Measurements from ENCODE around the gene IKZF1.

IKZF1 gene

GRCh38 chr7:50379539-50379938 is 75.0 kb downstream of the IKZF1 start:
- no peak for DNase-seq

GRCh38 chr7:50382455-50382854 is 77.9 kb downstream of the IKZF1 start:
- DNase-seq = no peak

GRCh38 chr7:50387351-50387750 is 82.8 kb downstream of the IKZF1 start:
- no peak for DNase-seq

- no peak for DNase-seq
Observed at GRCh38 chr7:50389961-50390360, 85.4 kb downstream of the IKZF1 start.

GRCh38 chr7:50391386-50391785 is 86.9 kb downstream of the IKZF1 start:
- DNase-seq = no peak

- DNase-seq = no peak
Observed at GRCh38 chr7:50393076-50393475, 88.6 kb downstream of the IKZF1 start.

- no peak for DNase-seq
Observed at GRCh38 chr7:50393547-50394252, 89.2 kb downstream of the IKZF1 start.

GRCh38 chr7:50394315-50394714 is 89.8 kb downstream of the IKZF1 start:
- DNase-seq = no peak

- no peak for DNase-seq
Observed at GRCh38 chr7:50396856-50397255, 92.3 kb downstream of the IKZF1 start.

- no peak for DNase-seq
Observed at GRCh38 chr7:50397320-50397970, 92.9 kb downstream of the IKZF1 start.

GRCh38 chr7:50397971-50398324 is 93.4 kb downstream of the IKZF1 start:
- DNase-seq = no peak

- no peak for DNase-seq
Observed at GRCh38 chr7:50399206-50399605, 94.7 kb downstream of the IKZF1 start.

- no peak for DNase-seq
Observed at GRCh38 chr7:50399635-50400034, 95.1 kb downstream of the IKZF1 start.

- peak; percentile 55 for DNase-seq
Observed at GRCh38 chr7:50400114-50400513, 95.6 kb downstream of the IKZF1 start.

GRCh38 chr7:50404392-50404791 is 99.9 kb downstream of the IKZF1 start:
- no peak for DNase-seq

- DNase-seq = no peak
Observed at GRCh38 chr7:50405221-50405620, 100.7 kb downstream of the IKZF1 start.

GRCh38 chr7:50406935-50407334 is 102.4 kb downstream of the IKZF1 start:
- DNase-seq = no peak

- DNase-seq = no peak
Observed at GRCh38 chr7:50409856-50410745, 105.6 kb downstream of the IKZF1 start.

- DNase-seq = no peak
Observed at GRCh38 chr7:50411332-50411731, 106.8 kb downstream of the IKZF1 start.

GRCh38 chr7:50412973-50413372 is 108.5 kb downstream of the IKZF1 start:
- no peak for DNase-seq

- DNase-seq = no peak
Observed at GRCh38 chr7:50413561-50413960, 109.0 kb downstream of the IKZF1 start.

- no peak for DNase-seq
Observed at GRCh38 chr7:50415844-50416364, 111.4 kb downstream of the IKZF1 start.

- no peak for DNase-seq
Observed at GRCh38 chr7:50416527-50417182, 112.1 kb downstream of the IKZF1 start.
